Common myeloid progenitor, CD34-positive (primary cell): ENCODE results near the gene CACNA2D4.

Experiments used
- CTCF ChIA-PET: fragments of 350-600 bp; sonication (Branson Sonifier 250); formaldehyde crosslinking; loops from one replicate; lab custom pipeline; 2021; ENCODE audit warnings: antibody characterized with exemption; lab: Charles Lee
- POLR2A ChIA-PET: fragments of 350-600 bp; sonication (Branson Sonifier 250); formaldehyde crosslinking; loops from one replicate; lab custom pipeline; 2021; ENCODE audit warnings: antibody characterized with exemption; lab: Charles Lee
- DNase-seq, 3 donors: peaks; one replicate each; pipeline versions ENCODE4 v3.0.0 to v3.0.0-alpha.2; 2013
- H3K27ac ChIP-seq, 2 experiments: 1 replicate in 1 of 2; 2 replicates in 1 of 2; pipeline ENCODE4 v1.7.0; 2013; ENCODE audit warnings: inconsistent platforms in 2 of 2, low read length in 2 of 2, mild to moderate bottlenecking in 2 of 2, low read depth in 1 of 2, moderate library complexity in 1 of 2; ENCODE audit not compliant: severe bottlenecking in 2 of 2, insufficient read depth in 1 of 2, poor library complexity in 1 of 2
- H3K27me3 ChIP-seq, 5 experiments: replicated peaks in 2 of 5; 1 replicate in 3 of 5; 2 replicates in 2 of 5; pipeline versions ENCODE4 v1.6.1 to v1.7.0; 2013; ENCODE audit warnings: low read length in 4 of 5, mild to moderate bottlenecking in 2 of 5, moderate library complexity in 2 of 5, inconsistent platforms in 1 of 5; ENCODE audit not compliant: insufficient read depth in 5 of 5, control insufficient read depth in 4 of 5
- H3K36me3 ChIP-seq, 4 experiments: 1 replicate in 2 of 4; 2 replicates in 2 of 4; pipeline versions ENCODE4 v1.6.1 to v1.7.0; 2013; ENCODE audit warnings: low read length in 3 of 4, control low read depth in 1 of 4, mild to moderate bottlenecking in 1 of 4; ENCODE audit not compliant: control insufficient read depth in 4 of 4, insufficient read depth in 4 of 4
- H3K4me1 ChIP-seq, 4 experiments: 1 replicate in 3 of 4; 2 replicates in 1 of 4; pipeline versions ENCODE4 v1.6.1 to v1.7.1; 2013; ENCODE audit warnings: low read length in 3 of 4, mild to moderate bottlenecking in 3 of 4, control low read depth in 1 of 4, inconsistent platforms in 1 of 4, moderate library complexity in 1 of 4; ENCODE audit not compliant: control insufficient read depth in 4 of 4, insufficient read depth in 4 of 4; ENCODE audit errors: control extremely low read depth in 1 of 4
- H3K4me3 ChIP-seq, 7 experiments: 1 replicate in 4 of 7; 2 replicates in 3 of 7; pipeline versions ENCODE4 v1.5.1 to v1.7.0; 2013; ENCODE audit warnings: mild to moderate bottlenecking in 7 of 7, low read length in 6 of 7, moderate library complexity in 6 of 7, inconsistent platforms in 2 of 7, low read depth in 2 of 7, control low read depth in 1 of 7; ENCODE audit not compliant: insufficient read depth in 4 of 7, control insufficient read depth in 1 of 7; ENCODE audit errors: extremely low read depth in 1 of 7
- H3K9me3 ChIP-seq, 5 experiments: 1 replicate in 4 of 5; 2 replicates in 1 of 5; pipeline versions ENCODE4 v1.6.1 to v1.7.1; 2013; ENCODE audit warnings: low read length in 4 of 5, mild to moderate bottlenecking in 2 of 5, inconsistent platforms in 1 of 5, low read depth in 1 of 5, moderate library complexity in 1 of 5; ENCODE audit not compliant: control insufficient read depth in 4 of 5, insufficient read depth in 2 of 5; ENCODE audit errors: control extremely low read depth in 1 of 5
- WGBS: methylation state at CpG from one replicate; pipeline ENCODE4 v1.1.5; 2013; ENCODE audit not compliant: insufficient coverage; 5-methylcytosine and 5-hydroxymethylcytosine counted together

CACNA2D4 gene

DNA sequence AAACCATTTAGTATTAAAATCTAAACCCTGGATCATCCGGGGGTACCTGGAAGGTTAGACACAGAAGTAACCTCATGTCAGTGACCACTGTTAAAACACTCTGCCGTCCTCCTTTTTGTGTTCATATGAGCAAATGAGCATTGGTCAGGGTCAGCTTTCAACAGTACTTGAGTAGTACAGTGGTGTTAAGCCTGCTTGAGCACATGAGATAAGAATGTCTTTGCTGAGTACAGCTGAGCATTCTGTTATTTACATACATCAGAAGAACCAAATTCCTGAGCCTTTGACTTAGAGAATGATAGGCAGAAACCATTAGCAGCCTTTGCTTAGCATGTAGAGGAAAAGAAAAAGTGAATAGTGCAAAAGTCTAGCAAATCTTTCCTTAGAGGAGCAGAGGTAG is 136.7 kb downstream of the CACNA2D4 start:
- no peaks in the 10 kb centered on the region for H3K27me3 ChIP-seq
- no peak overlapping the region for H3K4me3 ChIP-seq
- CTCF ChIA-PET: interaction anchor here (0.7 to 1.8 kb wide), 7 partner anchors 9 to 158 kb away, joined by 3 to 6 read pairs (median 4); no protein-coding TSS in a partner anchor
- DNase-seq: no peak
- no peaks in the 10 kb centered on the region for H3K9me3 ChIP-seq
- H3K4me1 ChIP-seq: no peaks in the 10 kb centered on the region
- H3K36me3 ChIP-seq: peaks cover 12 to 70% (median 40%) of the 10 kb centered on the region in 4 experiments
- POLR2A ChIA-PET: interaction anchor here (1.0 kb wide), 1 partner anchor 91 kb away, joined by 3 read pairs; the partner anchor contains the start of gene ADIPOR2
- no CpG with 5 or more reads among the region's 2 CpGs for WGBS
- no peak overlapping the region for H3K27ac ChIP-seq

DNA sequence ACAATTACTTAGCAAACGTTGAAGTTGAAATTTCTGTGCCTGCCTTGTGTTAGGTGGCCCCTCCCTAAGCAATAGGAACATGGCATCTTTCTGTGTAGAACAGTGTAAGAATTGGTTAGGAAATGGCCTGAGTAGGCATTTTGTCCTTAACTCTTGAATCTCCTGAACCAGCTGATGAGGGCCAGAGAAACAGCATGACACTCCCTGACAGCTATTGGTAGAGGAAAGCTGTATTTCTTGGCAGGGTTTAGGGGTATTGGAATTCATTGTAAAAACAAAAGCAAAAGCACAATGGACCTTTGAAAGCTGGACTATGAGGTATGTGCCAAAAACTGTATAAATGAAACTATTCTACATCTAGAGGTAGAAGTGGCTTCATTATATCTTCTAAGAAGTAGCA is 138.7 kb downstream of the CACNA2D4 start:
- POLR2A ChIA-PET: no interaction called here
- WGBS: 100% methylated on average over 1 of the region's 1 CpG

DNA sequence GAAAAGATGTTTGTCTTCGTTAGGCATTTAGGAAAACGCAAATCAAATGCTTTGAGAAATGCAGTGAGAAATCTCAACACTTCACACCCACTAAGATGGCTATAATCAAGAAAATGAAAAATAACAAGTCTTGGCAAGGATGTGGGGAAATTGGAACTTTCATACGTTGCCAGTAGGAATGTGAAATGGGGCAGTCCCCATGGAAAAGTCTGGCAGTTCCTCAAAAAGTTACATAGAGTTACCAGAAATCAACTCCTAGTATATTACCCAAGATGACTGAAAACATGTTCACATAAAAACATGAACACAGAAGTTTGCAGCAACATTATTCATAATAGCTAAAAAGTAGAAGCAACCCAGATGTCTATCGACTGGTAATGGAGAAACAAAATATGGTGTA is 139.5 kb downstream of the CACNA2D4 start:
- 100% methylated on average over 2 of the region's 4 CpGs for WGBS

More for the DNA sequence above, 138.7 kb downstream of the CACNA2D4 start:
- Histone ChIP-seq H3K4me1 (peaks cover 0 to 5% (median 0%) of the 10 kb centered on the region in 4 experiments), H3K9me3 (no peaks in the 10 kb centered on the region), H3K27me3 (no peaks in the 10 kb centered on the region), H3K4me3 (no peak overlapping the region), H3K36me3 (peaks cover 3 to 53% (median 27%) of the 10 kb centered on the region in 4 experiments), H3K27ac (no peak overlapping the region)
- DNase-seq: no peak
- CTCF ChIA-PET: interaction anchor here (2.0 kb wide), 1 partner anchor 11 kb away, joined by 8 read pairs; no protein-coding TSS in a partner anchor

DNA sequence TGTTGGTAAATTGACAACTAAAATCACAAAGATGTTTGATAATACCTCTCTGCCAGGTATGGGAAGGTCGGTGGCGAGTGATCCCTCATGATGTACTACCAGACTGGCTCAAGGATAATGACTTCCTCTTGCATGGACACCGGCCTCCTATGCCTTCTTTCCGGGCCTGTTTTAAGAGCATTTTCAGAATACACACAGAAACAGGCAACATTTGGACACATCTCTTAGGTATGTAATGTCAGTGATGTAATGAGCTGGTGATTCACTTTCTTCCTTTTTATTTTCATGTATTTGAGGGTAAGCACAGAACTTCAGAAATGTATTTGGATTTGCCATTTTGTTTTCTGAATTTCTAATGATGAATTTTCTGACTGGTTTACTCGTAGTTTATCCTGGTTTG is 140.7 kb downstream of the CACNA2D4 start:
- no peak overlapping the region for H3K27ac ChIP-seq
- H3K36me3 ChIP-seq: peaks cover 8 to 52% (median 24%) of the 10 kb centered on the region in 4 experiments
- H3K4me3 ChIP-seq: no peak overlapping the region
- POLR2A ChIA-PET: no interaction called here
- H3K4me1 ChIP-seq: peaks cover 0 to 5% (median 0%) of the 10 kb centered on the region in 4 experiments
- H3K9me3 ChIP-seq: no peaks in the 10 kb centered on the region
- DNase-seq: no peak
- H3K27me3 ChIP-seq: no peaks in the 10 kb centered on the region
- CTCF ChIA-PET: interaction anchor here (1.0 to 2.3 kb wide), 3 partner anchors 11 to 124 kb away, joined by 3 to 7 read pairs (median 5); no protein-coding TSS in a partner anchor
- 100% methylated on average over 2 of the region's 5 CpGs for whole genome bisulfite sequencing

More for the DNA sequence above, 139.5 kb downstream of the CACNA2D4 start:
- DNase-seq: no peak
- ChIA-PET CTCF (interaction anchor here (1.8 to 2.0 kb wide), 2 partner anchors 12 to 125 kb away, joined by 5 to 8 read pairs; no protein-coding TSS in a partner anchor), POLR2A (no interaction called here)
- H3K27me3 ChIP-seq: no peaks in the 10 kb centered on the region
- no peak overlapping the region for H3K4me3 ChIP-seq
- no peaks in the 10 kb centered on the region for H3K9me3 ChIP-seq
- peaks cover 0 to 5% (median 0%) of the 10 kb centered on the region in 4 experiments for H3K4me1 ChIP-seq
- peaks cover 3 to 49% (median 24%) of the 10 kb centered on the region in 4 experiments for H3K36me3 ChIP-seq
- no peak overlapping the region for H3K27ac ChIP-seq

DNA sequence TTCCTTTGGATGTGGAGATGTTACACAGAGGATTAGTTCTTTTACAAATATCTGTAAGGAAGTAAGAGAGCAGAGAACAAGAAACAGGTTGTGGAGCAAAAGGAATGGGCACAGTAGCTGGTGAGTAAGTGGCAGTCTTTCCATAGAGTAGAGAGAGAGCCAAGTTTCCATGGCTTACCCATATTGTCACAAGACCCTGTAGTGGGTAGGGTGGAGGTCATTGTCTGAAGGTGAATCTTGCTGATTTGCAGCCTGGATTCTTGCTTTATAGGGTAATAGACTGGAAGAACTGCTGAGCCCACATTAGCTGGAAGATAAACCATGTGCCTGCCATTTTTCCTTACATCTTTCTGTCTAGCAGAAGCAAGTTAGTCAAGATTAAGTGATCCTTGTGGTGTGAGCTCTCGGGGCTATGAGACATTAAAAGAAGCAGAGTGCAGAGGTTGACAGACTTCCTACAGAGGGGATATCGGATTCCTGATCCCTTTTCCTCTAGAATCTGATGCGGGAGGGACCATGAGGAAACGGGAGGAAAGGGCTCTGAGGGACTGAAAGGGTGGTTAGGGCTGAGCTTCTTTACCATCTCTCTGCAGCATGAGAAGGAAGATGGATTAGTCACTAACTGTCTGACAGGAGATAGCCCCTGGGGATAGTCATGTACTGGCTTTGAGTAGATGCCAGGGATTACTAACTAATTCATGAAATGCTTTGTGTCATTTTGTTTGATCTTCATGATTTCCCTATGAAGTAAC is 142.1 kb downstream of the CACNA2D4 start:
- Histone ChIP-seq H3K4me1 (peaks cover 0 to 5% (median 0%) of the 10 kb centered on the region in 4 experiments), H3K9me3 (no peaks in the 10 kb centered on the region), H3K36me3 (peaks cover 5 to 44% (median 22%) of the 10 kb centered on the region in 4 experiments), H3K4me3 (no peak overlapping the region), H3K27me3 (no peaks in the 10 kb centered on the region), H3K27ac (no peak overlapping the region)
- ChIA-PET CTCF (interaction anchor here (1.0 to 2.7 kb wide), 6 partner anchors 9 to 142 kb away, joined by 3 to 11 read pairs (median 6); no protein-coding TSS in a partner anchor), POLR2A (no interaction called here)
- WGBS: 100% methylated on average over 4 of the region's 4 CpGs
- no peak for DNase-seq

DNA sequence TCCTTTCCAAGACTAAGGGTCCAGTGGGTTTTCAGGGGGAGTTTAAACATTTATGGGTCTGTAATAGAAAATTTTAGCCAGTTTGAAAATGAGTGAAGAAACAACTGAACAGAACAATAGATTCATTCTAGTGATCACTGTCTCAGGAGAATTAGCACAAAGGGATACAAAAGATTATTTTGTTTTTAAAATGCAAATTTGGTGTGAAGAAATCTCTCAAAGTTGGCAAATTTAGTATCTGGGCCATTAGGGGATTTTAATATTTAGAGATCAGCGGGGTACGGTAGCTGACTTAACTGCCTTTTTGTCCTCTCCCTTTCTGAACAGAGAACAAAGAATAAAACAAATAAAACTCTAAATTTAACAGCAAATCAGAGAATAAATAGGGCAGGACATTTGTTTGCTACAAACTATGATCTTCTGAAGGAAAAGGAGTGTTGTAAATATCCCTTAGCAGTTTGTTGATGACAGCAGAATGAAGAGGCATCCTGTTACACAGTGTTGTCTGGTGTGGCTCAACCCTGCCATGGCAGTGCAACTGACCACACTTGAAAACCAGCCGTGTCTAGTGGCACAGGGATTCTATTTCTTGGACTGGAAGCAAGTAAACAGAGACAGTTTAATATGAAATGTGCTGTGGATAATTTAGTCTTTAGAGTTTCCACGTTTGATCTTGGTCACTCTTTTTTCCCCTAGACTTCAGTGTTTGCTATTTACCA is 144.4 kb downstream of the CACNA2D4 start:
- WGBS: 96% methylated on average over 4 of the region's 4 CpGs
- DNase-seq: no peak
- ChIA-PET POLR2A (no interaction called here), CTCF (interaction anchor here (1.2 to 2.7 kb wide), 3 partner anchors 18 to 166 kb away, joined by 3 to 11 read pairs (median 4); no protein-coding TSS in a partner anchor)
- H3K36me3 ChIP-seq: peaks cover 4 to 37% (median 18%) of the 10 kb centered on the region in 4 experiments
- H3K27me3 ChIP-seq: no peaks in the 10 kb centered on the region
- H3K4me1 ChIP-seq: peaks cover 0 to 5% (median 0%) of the 10 kb centered on the region in 4 experiments
- H3K27ac ChIP-seq: no peak overlapping the region
- no peak overlapping the region for H3K4me3 ChIP-seq
- H3K9me3 ChIP-seq: no peaks in the 10 kb centered on the region
